RWPE1 (cell line): ENCODE measurements around the gene ASAP2.

Source experiments
- CTCF ChIA-PET: fragments of 350-600 bp; sonication (Branson Sonifier 250); formaldehyde crosslinking; extraction: SDS; loops from one replicate; lab custom pipeline; 2021; lab: Yijun Ruan, JAX
- POLR2A ChIA-PET: fragments of 400-600 bp; formaldehyde crosslinking; extraction: SDS; loops from one replicate; lab custom pipeline; 2020; ENCODE audit warnings: antibody characterized with exemption; ENCODE audit not compliant: low non-redundant PET; lab: Yijun Ruan, JAX
- DNase-seq: peaks from one replicate; pipeline ENCODE4 v3.0.0; 2012; ENCODE audit warnings: low spot score
- H3K27ac ChIP-seq: fragments of 450-650 bp; 2 replicates; pipeline ENCODE4 v1.5.1; 2017
- TF ChIP-seq, protein P1 (sequence below): fragments of 450-650 bp; conservative IDR thresholded peaks from 2 replicates; pipeline ENCODE4 v1.5.1; 2017; ENCODE audit warnings: low read depth, mild to moderate bottlenecking

The ASAP2 gene

GRCh38 chr2:9179572-9180201 is 26.9 kb upstream of the ASAP2 start:
- TF ChIP-seq, protein P1, sequence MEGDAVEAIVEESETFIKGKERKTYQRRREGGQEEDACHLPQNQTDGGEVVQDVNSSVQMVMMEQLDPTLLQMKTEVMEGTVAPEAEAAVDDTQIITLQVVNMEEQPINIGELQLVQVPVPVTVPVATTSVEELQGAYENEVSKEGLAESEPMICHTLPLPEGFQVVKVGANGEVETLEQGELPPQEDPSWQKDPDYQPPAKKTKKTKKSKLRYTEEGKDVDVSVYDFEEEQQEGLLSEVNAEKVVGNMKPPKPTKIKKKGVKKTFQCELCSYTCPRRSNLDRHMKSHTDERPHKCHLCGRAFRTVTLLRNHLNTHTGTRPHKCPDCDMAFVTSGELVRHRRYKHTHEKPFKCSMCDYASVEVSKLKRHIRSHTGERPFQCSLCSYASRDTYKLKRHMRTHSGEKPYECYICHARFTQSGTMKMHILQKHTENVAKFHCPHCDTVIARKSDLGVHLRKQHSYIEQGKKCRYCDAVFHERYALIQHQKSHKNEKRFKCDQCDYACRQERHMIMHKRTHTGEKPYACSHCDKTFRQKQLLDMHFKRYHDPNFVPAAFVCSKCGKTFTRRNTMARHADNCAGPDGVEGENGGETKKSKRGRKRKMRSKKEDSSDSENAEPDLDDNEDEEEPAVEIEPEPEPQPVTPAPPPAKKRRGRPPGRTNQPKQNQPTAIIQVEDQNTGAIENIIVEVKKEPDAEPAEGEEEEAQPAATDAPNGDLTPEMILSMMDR = no peak
- peak overlapping the region; percentile 83 for H3K27ac ChIP-seq
- ChIA-PET POLR2A (no interaction called here), CTCF (interaction anchor here (0.6 to 1.3 kb wide), 3 partner anchors 12 to 207 kb away, joined by 3 to 5 read pairs (median 4); no protein-coding TSS in a partner anchor)
- peak; percentile 94 for DNase-seq

- CTCF ChIA-PET = no interaction called here
- no peak for DNase-seq
- H3K27ac ChIP-seq = no peak overlapping the region
- TF ChIP-seq, protein P1 = no peak
- POLR2A ChIA-PET = no interaction called here
These were observed 22.3 kb upstream of the ASAP2 start for GRCh38 chr2:9184361-9184760.

DNA sequence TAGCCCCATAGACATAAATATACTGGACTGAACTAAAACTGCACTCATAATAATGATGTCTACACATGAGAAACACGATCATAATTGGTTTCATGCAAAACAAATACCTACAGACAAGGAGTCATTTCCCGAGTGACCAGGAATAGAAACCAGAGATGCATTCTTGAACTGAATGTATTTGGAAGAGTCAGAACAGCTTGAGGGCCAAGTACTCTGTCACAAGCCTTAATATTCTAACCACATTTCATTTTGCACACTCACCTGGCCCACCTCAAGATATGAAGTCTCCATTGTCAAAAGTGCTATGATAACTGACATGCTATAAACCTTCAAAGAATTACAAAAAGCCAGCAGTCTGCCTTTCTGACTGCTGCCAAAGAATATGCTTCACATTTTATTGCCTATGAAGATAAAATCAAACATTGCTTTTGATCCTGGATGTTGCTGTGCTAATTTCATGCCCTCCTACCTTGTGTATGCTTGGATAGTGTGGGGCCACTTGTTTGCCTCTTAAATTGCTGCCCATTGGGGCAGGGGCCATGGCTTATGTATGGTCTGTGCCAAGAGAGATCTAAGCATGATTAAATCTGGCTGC is 18.9 kb upstream of the ASAP2 start:
- no peak for DNase-seq
- CTCF ChIA-PET = no interaction called here
- POLR2A ChIA-PET = no interaction called here
- H3K27ac ChIP-seq = no peak overlapping the region
- TF ChIP-seq, protein P1 = no peak

DNA sequence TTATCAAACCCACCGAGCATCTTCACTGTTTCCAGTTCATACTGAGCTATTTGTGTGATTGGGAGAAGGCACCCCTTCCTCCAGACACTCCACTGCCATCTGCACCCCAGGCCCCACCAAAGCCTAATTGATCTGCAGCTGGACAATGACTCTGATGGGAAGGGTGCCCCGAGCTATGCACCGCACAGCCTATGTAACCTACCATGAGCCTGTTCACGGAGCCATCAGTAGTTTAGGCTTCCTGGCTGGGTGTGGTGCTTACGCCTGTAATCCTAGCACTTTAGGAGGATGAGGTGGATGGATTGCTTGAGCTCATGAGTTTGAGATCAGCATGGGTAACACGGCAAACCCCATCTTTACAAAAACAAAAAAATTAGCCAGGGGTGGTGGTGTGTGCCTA is 17.8 kb upstream of the ASAP2 start:
- ChIA-PET CTCF (interaction anchor here (0.6 to 0.7 kb wide), 2 partner anchors 59 to 120 kb away, joined by 3 read pairs; no protein-coding TSS in a partner anchor), POLR2A (no interaction called here)
- DNase-seq = no peak
- TF ChIP-seq, protein P1 = no peak
- H3K27ac ChIP-seq = no peak overlapping the region

GRCh38 chr2:9189901-9190300 is 16.7 kb upstream of the ASAP2 start:
- POLR2A ChIA-PET = no interaction called here
- DNase-seq = no peak
- CTCF ChIA-PET = no interaction called here
- TF ChIP-seq, protein P1 = no peak
- no peak overlapping the region for H3K27ac ChIP-seq

GRCh38 chr2:9191041-9191481 is 15.6 kb upstream of the ASAP2 start:
- DNase-seq = no peak
- TF ChIP-seq, protein P1 = no peak
- CTCF ChIA-PET = interaction anchor here (0.7 kb wide), 1 partner anchor 762 kb away, joined by 3 read pairs; no protein-coding TSS in a partner anchor
- POLR2A ChIA-PET = no interaction called here
- H3K27ac ChIP-seq = no peak overlapping the region
